Skin epidermis (tissue), 12 donors: ENCODE data around the gene MSL3B.

Source experiments
- H3K27ac ChIP-seq, 21 experiments: fragments of 200-600 bp; sonication (generic) in 11 of 21; one replicate each; pipeline ENCODE4 v1.5.0; 2020; ENCODE audit warnings: mild to moderate bottlenecking in 3 of 21, inconsistent platforms in 2 of 21, moderate library complexity in 2 of 21
- H3K4me3 ChIP-seq, 7 experiments: fragments of 200-600 bp; sonication (generic) in 2 of 7; one replicate each; pipeline ENCODE4 v1.5.0; 2020; ENCODE audit warnings: inconsistent platforms in 2 of 7, mild to moderate bottlenecking in 2 of 7, moderate library complexity in 1 of 7

The MSL3B gene

DNA sequence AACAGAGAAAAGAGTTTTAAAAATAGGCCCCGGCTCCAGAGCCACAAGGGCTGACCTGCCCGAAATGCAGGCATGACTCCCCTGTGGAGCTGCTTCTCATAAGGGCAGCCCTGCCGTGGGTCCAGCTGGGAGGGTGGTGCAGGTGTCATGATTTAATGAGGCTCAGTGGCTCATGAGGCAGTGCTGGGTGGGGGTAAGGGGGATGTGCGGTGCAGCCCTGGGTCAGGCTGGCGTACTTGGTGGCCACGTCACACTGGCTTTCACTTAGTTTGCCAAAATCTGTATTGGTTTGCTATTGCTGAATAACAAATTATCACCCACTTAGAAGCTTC is 47.4 kb downstream of the MSL3B start:
- H3K27ac ChIP-seq: no peak overlapping the region
- no peak overlapping the region for H3K4me3 ChIP-seq

- no peak overlapping the region for H3K27ac ChIP-seq
- no peak overlapping the region for H3K4me3 ChIP-seq
These were observed 48.1 kb downstream of the MSL3B start for GRCh38 chr2:233819884-233820773.

DNA sequence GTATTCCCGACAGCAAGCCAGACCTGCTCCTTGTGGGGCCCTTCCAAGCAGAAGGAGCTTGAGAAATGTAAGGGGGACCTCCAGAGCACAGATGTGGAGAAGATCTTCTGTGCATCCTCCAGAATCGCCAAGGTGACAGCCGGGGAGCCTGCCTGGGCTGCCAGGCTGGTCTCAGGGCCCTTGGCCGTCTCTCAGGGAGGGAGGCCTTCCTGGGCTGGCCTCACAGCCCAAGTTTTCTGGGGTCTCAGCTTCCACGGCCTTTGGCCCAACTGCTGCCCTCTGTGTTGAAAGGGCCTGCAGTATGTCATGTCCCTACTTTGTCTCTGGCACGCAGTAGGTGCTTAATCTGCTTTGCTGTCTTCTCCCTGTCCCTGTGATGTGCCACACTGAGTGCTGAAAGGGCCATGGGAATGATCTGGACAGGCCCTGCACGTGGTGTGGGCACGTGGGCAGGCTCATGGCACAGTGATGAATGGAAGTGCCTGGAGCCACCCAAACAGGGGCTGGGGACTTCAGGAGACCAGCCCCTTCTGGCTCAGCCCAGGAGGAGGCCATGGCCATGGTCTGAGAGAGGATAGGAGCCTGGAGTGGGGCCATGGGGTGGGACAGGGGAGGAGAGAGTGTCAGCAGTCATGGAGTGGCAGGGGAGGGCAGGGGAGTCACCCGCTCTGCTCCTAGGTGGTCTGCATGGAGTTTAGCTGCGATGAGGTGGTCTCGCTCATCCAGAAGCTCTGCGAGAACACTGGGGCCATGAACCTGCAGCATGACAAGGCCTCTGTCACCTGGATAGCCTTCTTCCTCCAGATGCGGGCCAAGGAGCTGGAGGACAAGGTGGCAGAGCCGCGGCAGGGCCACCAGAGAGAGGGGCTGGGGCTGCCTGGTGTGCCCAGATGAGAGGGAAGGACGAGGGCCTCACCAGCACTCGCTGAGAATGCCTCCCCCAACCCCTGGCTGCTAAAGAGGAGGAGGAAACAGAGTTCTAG is 49.3 kb downstream of the MSL3B start:
- H3K4me3 ChIP-seq: no peak overlapping the region
- H3K27ac ChIP-seq: no peak overlapping the region

- no peak overlapping the region for H3K4me3 ChIP-seq
- H3K27ac ChIP-seq: no peak overlapping the region
These were observed 50.1 kb downstream of the MSL3B start for GRCh38 chr2:233817995-233818638.

DNA sequence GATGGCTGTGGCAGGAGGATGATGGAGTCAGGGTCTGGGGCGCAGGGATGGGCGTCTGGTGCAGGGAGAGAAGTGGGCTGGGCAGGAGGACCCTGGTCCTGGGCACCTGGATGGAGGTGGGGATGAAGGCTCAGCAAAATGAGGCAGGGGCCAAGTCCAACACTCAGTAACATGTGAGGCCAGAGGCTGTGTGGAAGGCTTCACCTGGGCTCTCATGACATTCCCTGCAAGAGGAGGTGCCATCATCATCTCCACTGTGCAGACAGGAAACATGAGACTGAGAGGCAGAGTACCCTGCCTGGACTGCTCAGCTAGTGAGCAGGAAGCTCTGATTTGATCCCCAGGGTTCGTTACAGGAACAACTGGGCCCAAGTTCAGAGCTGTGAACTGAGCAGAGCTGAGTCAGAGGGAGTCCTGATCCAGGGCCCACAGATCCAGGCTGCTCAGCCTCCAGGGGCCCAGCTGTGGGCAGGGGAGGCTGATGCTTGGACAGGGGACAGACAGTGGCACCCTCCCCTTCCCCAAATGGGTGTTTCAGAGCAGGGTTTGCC is 50.8 kb downstream of the MSL3B start:
- H3K27ac ChIP-seq: no peak overlapping the region
- no peak overlapping the region for H3K4me3 ChIP-seq

DNA sequence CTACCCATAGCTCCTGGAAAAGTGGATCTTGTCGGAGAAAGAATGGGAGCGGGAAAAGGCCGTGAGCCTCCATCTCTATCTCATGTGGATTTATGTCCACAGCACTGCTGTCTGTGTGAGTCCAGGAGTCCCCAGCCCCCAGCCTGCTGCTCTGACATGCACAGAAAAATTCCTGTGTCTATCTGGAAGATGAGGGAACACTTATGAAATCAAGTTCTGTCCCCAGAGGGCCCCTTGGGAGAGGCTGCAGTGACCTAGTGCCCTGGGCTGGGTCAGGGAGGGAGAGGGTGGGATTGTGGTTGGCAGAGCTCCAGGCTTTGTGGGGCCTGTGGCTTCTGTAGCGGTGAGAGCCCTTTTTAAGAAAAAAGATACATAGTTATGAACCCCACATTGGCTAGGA is 51.4 kb downstream of the MSL3B start:
- Histone ChIP-seq H3K4me3 (no peak overlapping the region), H3K27ac (no peak overlapping the region)

- Histone ChIP-seq H3K27ac (no peak overlapping the region), H3K4me3 (no peak overlapping the region)
These were observed 51.9 kb downstream of the MSL3B start for GRCh38 chr2:233816334-233816733.

DNA sequence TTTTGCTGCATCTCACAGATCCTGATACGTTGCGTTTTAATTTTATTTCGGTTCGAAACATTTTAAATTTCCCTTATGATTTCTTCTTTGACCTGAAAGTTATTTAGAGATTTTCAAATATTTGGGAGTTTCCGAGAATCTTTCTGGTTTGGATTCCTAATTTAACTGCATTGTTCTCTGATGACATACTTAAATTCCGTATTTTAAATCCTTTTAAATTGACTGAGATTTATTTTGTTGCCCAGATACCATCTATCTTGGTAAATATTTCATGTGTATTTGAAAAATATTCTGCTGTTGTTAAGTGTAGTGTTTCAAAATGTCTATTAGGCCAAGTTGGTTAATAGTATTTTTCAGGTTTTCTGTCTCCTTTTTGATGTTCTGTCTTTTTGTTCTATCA is 52.3 kb downstream of the MSL3B start:
- no peak overlapping the region for H3K4me3 ChIP-seq
- no peak overlapping the region for H3K27ac ChIP-seq
